ENCODE measurements around the gene TMEM130.
A peak's percentile ranks its signal among the peaks of the same experiment; 100 is the strongest.

The TMEM130 gene

DNA sequence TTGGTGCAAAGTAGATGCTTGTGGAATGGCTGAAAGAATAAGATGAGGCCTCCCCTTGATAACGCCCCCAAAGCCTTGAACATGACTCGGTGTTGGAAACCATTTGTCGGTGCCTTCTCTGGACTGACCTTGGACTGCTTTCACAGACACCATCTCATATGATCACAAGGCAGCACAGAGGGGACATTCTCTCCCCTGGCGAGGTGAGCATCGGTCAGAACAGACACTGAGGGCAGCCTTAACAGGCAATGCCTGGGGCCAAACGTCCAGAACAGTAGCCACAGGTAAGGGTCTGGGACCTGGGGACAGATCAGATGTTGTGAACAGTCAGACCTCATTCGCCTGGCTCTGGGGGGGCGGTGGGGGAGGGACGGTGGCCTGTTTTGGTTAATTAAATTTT lies 5.7 kb upstream of the TMEM130 start:
- TF ChIP-seq, protein P1, sequence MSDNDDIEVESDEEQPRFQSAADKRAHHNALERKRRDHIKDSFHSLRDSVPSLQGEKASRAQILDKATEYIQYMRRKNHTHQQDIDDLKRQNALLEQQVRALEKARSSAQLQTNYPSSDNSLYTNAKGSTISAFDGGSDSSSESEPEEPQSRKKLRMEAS (IDR thresholded peaks at IDR 0.05), result no peak
- TF ChIP-seq ZBTB7A (IDR thresholded peaks at IDR 0.05; ENCODE audit: low read depth), result no peak
- TF ChIP-seq EGR1 (IDR thresholded peaks at IDR 0.05), result no peak
- TF ChIP-seq, protein P2, sequence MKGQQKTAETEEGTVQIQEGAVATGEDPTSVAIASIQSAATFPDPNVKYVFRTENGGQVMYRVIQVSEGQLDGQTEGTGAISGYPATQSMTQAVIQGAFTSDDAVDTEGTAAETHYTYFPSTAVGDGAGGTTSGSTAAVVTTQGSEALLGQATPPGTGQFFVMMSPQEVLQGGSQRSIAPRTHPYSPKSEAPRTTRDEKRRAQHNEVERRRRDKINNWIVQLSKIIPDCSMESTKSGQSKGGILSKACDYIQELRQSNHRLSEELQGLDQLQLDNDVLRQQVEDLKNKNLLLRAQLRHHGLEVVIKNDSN (IDR thresholded peaks at IDR 0.05), result no peak
- TF ChIP-seq NFIC (IDR thresholded peaks at IDR 0.05), result no peak
- TF ChIP-seq, protein P3, sequence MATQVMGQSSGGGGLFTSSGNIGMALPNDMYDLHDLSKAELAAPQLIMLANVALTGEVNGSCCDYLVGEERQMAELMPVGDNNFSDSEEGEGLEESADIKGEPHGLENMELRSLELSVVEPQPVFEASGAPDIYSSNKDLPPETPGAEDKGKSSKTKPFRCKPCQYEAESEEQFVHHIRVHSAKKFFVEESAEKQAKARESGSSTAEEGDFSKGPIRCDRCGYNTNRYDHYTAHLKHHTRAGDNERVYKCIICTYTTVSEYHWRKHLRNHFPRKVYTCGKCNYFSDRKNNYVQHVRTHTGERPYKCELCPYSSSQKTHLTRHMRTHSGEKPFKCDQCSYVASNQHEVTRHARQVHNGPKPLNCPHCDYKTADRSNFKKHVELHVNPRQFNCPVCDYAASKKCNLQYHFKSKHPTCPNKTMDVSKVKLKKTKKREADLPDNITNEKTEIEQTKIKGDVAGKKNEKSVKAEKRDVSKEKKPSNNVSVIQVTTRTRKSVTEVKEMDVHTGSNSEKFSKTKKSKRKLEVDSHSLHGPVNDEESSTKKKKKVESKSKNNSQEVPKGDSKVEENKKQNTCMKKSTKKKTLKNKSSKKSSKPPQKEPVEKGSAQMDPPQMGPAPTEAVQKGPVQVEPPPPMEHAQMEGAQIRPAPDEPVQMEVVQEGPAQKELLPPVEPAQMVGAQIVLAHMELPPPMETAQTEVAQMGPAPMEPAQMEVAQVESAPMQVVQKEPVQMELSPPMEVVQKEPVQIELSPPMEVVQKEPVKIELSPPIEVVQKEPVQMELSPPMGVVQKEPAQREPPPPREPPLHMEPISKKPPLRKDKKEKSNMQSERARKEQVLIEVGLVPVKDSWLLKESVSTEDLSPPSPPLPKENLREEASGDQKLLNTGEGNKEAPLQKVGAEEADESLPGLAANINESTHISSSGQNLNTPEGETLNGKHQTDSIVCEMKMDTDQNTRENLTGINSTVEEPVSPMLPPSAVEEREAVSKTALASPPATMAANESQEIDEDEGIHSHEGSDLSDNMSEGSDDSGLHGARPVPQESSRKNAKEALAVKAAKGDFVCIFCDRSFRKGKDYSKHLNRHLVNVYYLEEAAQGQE (IDR thresholded peaks at IDR 0.05; ENCODE audit: low read depth), result no peak
- TF ChIP-seq FOXM1 (IDR thresholded peaks at IDR 0.05; ENCODE audit: borderline replicate concordance, low read depth), result no peak
- no peak for TF ChIP-seq YY1 (IDR thresholded peaks at IDR 0.05; ENCODE audit: low read depth)
- no peak for TF ChIP-seq CEBPB (IDR thresholded peaks at IDR 0.05)
- no peak for TF ChIP-seq TCF12 (IDR thresholded peaks at IDR 0.05; ENCODE audit: low read depth)
- no peak for TF ChIP-seq EP300 (IDR thresholded peaks at IDR 0.05; ENCODE audit: borderline replicate concordance)
- TF ChIP-seq TAF1 (IDR thresholded peaks at IDR 0.05; ENCODE audit: low read depth), result no peak
- TF ChIP-seq RAD21 (IDR thresholded peaks at IDR 0.05; ENCODE audit: low read depth), result no peak
- no peak for TF ChIP-seq TEAD4 (IDR thresholded peaks at IDR 0.05)

DNA sequence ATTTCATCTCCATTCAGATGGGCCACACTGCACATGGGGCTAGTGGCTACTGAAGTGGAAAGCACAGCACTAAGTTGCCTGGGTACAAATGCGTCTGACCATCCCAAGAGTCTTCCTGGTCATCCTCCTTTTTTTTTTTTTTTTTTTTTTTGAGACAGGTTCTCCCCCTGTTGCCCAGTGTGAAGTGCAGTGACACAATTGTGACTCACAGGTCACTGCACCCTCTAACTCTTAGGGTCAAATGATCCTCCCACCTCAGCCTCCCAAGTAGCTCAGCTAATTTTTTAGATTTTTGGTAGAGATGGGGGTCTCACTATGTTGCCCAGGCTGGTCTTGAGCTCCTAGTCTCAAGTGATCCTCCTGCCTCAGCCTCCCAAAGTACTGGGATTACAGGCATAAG lies 5.1 kb upstream of the TMEM130 start:
- TF ChIP-seq RAD21 (IDR thresholded peaks at IDR 0.05; ENCODE audit: low read depth) (no peak), TCF12 (IDR thresholded peaks at IDR 0.05; ENCODE audit: low read depth) (no peak), NFIC (IDR thresholded peaks at IDR 0.05) (no peak), TEAD4 (IDR thresholded peaks at IDR 0.05) (no peak), CREB1 (IDR thresholded peaks at IDR 0.05; ENCODE audit: low read depth) (no peak), YY1 (IDR thresholded peaks at IDR 0.05; ENCODE audit: low read depth) (no peak), TAF1 (IDR thresholded peaks at IDR 0.05; ENCODE audit: low read depth) (no peak), CEBPB (IDR thresholded peaks at IDR 0.05) (no peak)
- TF ChIP-seq, protein P2 (IDR thresholded peaks at IDR 0.05), result no peak
- TF ChIP-seq, protein P3 (IDR thresholded peaks at IDR 0.05; ENCODE audit: low read depth), result no peak

DNA sequence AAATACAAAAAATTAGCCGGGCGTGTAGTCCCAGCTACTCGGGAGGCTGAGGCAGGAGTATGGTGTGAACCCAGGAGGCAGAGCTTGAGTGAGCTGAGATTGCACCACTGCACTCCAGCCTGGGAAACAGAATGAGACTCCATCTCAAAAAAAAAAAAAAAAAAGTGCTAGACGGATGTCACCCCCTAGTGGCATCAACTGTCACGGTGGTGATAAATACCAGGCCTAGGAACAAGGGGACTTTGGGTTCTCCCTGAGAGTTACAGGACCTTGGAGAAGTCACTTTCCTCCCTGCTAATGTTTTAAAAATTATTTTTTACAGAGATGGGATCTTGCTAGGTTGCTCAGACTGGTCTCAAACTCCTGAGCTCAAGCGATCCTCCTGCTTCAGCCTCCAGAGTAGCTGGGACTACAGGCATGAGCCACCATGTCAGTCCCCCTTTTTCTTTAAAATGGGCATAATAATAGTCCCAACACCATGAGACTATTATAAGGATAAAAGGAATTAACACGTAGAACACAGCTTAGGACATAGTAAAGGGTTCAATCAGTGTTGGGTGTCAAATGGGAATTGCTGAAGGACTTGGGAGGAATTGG lies 2.6 kb upstream of the TMEM130 start:
- TF ChIP-seq YY1 (IDR thresholded peaks at IDR 0.05; ENCODE audit: low read depth) (no peak), RAD21 (IDR thresholded peaks at IDR 0.05; ENCODE audit: low read depth) (0 out of 2 replicates have a peak, but pooled peaks have one; percentile 17)

DNA sequence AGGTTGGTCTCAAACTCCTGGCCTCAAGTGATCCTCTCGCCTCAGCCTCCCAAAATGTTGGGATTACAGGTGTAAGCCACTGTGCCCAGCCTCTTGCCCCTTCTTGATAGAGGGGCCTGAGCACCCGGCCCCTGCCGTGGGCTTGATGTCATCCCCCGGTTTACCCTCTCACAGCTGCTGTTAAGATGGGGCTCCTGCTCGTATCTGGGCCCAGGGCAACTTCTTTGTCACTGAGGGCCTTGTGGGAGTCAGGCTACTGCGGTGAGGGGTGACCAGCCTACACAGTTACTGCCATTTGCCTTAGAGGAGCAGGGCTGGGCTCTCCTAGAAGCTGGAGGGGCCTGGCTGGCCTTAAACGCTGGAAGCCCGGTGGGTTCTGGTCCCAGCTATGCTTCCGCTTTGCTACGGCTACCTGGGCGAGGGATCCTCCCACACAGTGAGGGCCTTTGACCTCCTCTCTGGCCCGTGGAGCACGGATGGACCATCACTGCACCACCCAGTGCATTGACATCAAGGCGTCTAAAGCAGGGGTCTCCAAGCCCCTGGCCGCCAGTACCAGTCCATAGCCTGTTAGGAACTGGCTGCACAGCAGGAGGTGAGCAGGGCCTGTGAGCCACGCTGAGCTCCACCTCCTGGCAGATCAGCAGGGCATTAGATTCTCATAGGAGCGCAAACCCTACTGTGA lies 1.1 kb upstream of the TMEM130 start:
- no peak for TF ChIP-seq FOXM1 (IDR thresholded peaks at IDR 0.05; ENCODE audit: borderline replicate concordance, low read depth)
- no peak for TF ChIP-seq RAD21 (IDR thresholded peaks at IDR 0.05; ENCODE audit: low read depth)
- no peak for TF ChIP-seq ZBTB7A (IDR thresholded peaks at IDR 0.05; ENCODE audit: low read depth)
- TF ChIP-seq YY1 (IDR thresholded peaks at IDR 0.05; ENCODE audit: low read depth), result no peak
- no peak for TF ChIP-seq EGR1 (IDR thresholded peaks at IDR 0.05)
- no peak for TF ChIP-seq TAF1 (IDR thresholded peaks at IDR 0.05; ENCODE audit: low read depth)

DNA sequence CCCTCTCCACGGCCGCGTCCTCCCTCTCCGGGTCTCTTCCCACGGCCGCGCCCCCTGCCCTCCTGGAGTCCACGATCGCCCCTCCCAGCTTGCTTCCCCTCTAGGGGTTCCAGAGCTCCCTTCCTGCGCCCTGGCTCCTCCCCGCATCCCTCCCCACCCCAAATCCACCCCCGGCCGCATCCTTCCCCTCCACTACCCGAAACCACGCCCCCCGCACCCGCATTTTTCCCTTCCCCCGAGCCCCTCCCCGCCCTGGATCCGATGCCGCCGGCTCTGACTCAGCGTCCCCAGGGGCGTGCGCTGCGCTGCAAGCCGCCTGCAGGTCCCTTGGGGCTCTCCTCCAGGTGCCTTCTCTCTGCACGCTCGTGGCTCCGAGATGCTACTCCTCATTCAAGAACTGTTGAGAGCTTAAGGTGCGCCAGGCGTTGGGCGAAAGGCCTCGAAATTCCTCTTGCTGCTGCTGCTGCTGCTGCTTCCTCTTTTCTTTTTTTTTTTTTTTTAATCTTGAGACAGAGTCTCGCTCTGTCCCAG lies 372 bp upstream of the TMEM130 start:
- no peak for TF ChIP-seq ZBTB7A (IDR thresholded peaks at IDR 0.05; ENCODE audit: low read depth)
- TF ChIP-seq, protein P3 (IDR thresholded peaks at IDR 0.05; ENCODE audit: low read depth), result no peak
- TF ChIP-seq TEAD4 (IDR thresholded peaks at IDR 0.05), result no peak
- TF ChIP-seq EP300 (IDR thresholded peaks at IDR 0.05; ENCODE audit: borderline replicate concordance), result no peak
- TF ChIP-seq EGR1 (IDR thresholded peaks at IDR 0.05), result no peak
- TF ChIP-seq TAF1 (IDR thresholded peaks at IDR 0.05; ENCODE audit: low read depth), result no peak
- no peak for TF ChIP-seq YY1 (IDR thresholded peaks at IDR 0.05; ENCODE audit: low read depth)
- TF ChIP-seq TCF12 (IDR thresholded peaks at IDR 0.05; ENCODE audit: low read depth), result no peak
- no peak for TF ChIP-seq CREB1 (IDR thresholded peaks at IDR 0.05; ENCODE audit: low read depth)
- TF ChIP-seq, protein P1 (IDR thresholded peaks at IDR 0.05), result no peak
- no peak for TF ChIP-seq NFIC (IDR thresholded peaks at IDR 0.05)
- TF ChIP-seq, protein P2 (IDR thresholded peaks at IDR 0.05), result no peak
- no peak for TF ChIP-seq RAD21 (IDR thresholded peaks at IDR 0.05; ENCODE audit: low read depth)
